PC-3 (cell line): ENCODE measurements around the gene PSKH1. TPM values are rescaled to one million over a fixed set of nuclear protein-coding genes. Genes with fewer than 3 reads are reported as not detected.

Experiments used
- ATAC-seq: fragments of 200-7000 bp; cut with Tn5 transposase; 2 replicates; pipeline ENCODE4 v1.9.1; 2020; ENCODE audit warnings: mild to moderate bottlenecking, moderate library complexity
- BruUV-seq: library from RNA; stranded (reverse); fragments of 400-500 nt; replicated peaks from 2 replicates; lab custom pipeline; 2021; lab: Mats Ljungman, UMichigan
- CTCF ChIA-PET: fragments of 300-600 bp; sonication (Branson Sonifier 250); formaldehyde crosslinking; loops from one replicate; lab custom pipeline; 2022; ENCODE audit warnings: antibody characterized with exemption; lab: Charles Lee
- POLR2A ChIA-PET: fragments of 300-600 bp; sonication (Branson Sonifier 250); formaldehyde crosslinking; loops from one replicate; lab custom pipeline; 2022; ENCODE audit warnings: antibody characterized with exemption; ENCODE audit not compliant: unreplicated experiment; lab: Charles Lee
- DNase-seq: peaks from one replicate; pipeline ENCODE4 v3.0.0-alpha.2; 2015
- H2AFZ ChIP-seq: fragments of 300-600 bp; sonication (generic); 2 replicates; pipeline ENCODE4 v1.6.0; 2016; ENCODE audit warnings: antibody characterized with exemption, low read length
- H3F3A ChIP-seq: fragments of 300-600 bp; sonication (generic); one replicate; pipeline ENCODE4 v1.6.0; 2017; ENCODE audit warnings: antibody characterized with exemption, low read length, control low read depth, mild to moderate bottlenecking; ENCODE audit not compliant: unreplicated experiment
- H3K27ac ChIP-seq: fragments of 300-600 bp; sonication (generic); 2 replicates; pipeline ENCODE4 v1.5.1; 2016; ENCODE audit warnings: mild to moderate bottlenecking, low read length
- H3K27me3 ChIP-seq: fragments of 300-600 bp; sonication (generic); 2 replicates; pipeline ENCODE4 v1.6.1; 2016; ENCODE audit warnings: low read length, mixed read lengths
- H3K36me3 ChIP-seq: fragments of 300-600 bp; sonication (generic); 2 replicates; pipeline ENCODE4 v1.6.1; 2016; ENCODE audit warnings: low read depth, mixed run types, low read length, mixed read lengths
- H3K4me1 ChIP-seq: fragments of 300-600 bp; sonication (generic); 2 replicates; pipeline ENCODE4 v1.5.1; 2016; ENCODE audit warnings: low read length; ENCODE audit not compliant: insufficient read depth
- H3K4me2 ChIP-seq: fragments of 300-600 bp; sonication (generic); 2 replicates; pipeline ENCODE4 v1.6.0; 2016; ENCODE audit warnings: low read length
- H3K4me3 ChIP-seq: fragments of 300-600 bp; sonication (generic); 2 replicates; pipeline ENCODE4 v1.5.1; 2016; ENCODE audit warnings: mild to moderate bottlenecking, low read length, mixed read lengths
- H3K79me2 ChIP-seq: fragments of 300-600 bp; sonication (generic); 2 replicates; pipeline ENCODE4 v1.6.1; 2017; ENCODE audit warnings: low read length, mixed read lengths
- H3K9ac ChIP-seq: fragments of 300-600 bp; sonication (generic); 2 replicates; pipeline ENCODE4 v1.6.0; 2016; ENCODE audit warnings: mild to moderate bottlenecking, low read length
- H3K9me2 ChIP-seq: fragments of 300-600 bp; sonication (generic); replicated peaks from 2 replicates; pipeline ENCODE4 v1.6.1; 2016; ENCODE audit warnings: mixed run types, low read length, mixed read lengths
- H3K9me3 ChIP-seq: fragments of 300-600 bp; sonication (generic); 2 replicates; pipeline ENCODE4 v1.6.1; 2016; ENCODE audit warnings: low read length, mixed read lengths
- H4K20me1 ChIP-seq: fragments of 300-600 bp; sonication (generic); 2 replicates; pipeline ENCODE4 v1.6.1; 2016; ENCODE audit warnings: low read length, mixed read lengths
- EZH2 ChIP-seq: fragments of 300-600 bp; sonication (generic); IDR thresholded peaks from one replicate; pipeline ENCODE4 v1.6.1; 2017; ENCODE audit warnings: antibody characterized with exemption, mild to moderate bottlenecking, low read length; ENCODE audit not compliant: unreplicated experiment
- EZH2phosphoT487 ChIP-seq: fragments of 300-600 bp; sonication (generic); IDR thresholded peaks from 2 replicates; pipeline ENCODE4 v1.6.1; 2018; ENCODE audit warnings: mild to moderate bottlenecking, antibody characterized with exemption, low read length, borderline replicate concordance
- intact Hi-C: fragments of 100-400 bp; cut with micrococcal nuclease; formaldehyde crosslinking; loops from 2 replicates; pipeline ENCODE4 v1.9.0; 2023
- total RNA-seq: library from RNA; depleted of rRNA; stranded (reverse); fragments of >200 nt; gene quantifications from 2 replicates; pipeline ENCODE4 v1.2.3, GENCODE V29; 2014
- TF ChIP-seq, protein P1 (sequence below): fragments of 300-600 bp; sonication (generic); conservative IDR thresholded peaks from 2 replicates; pipeline ENCODE4 v1.5.1; 2017; ENCODE audit warnings: antibody characterized with exemption, low read depth, mild to moderate bottlenecking, low read length

Gene PSKH1
- total RNA-seq, 1 experiment from 2014 or later = 6.6 TPM

GRCh38 chr16:67872631-67873434 is 20.2 kb upstream of the PSKH1 start, which contains the start of gene EDC4:
TSS of gene EDC4 (plus strand) at chr16:67873052. CDS start at chr16:67873262, 210 bp downstream.
- H3K9me3 ChIP-seq = no peaks in the 10 kb centered on the region
- peak; percentile 75 for ATAC-seq
- H3K9me2 ChIP-seq = no peaks in the 10 kb centered on the region
- H3K9ac ChIP-seq = peak within 1 kb of the TSS; percentile 90
- peak within 1 kb of the TSS; percentile 74 for H2AFZ ChIP-seq
- H3K79me2 ChIP-seq = peaks cover 42% of the 10 kb centered on the region
- CTCF ChIA-PET = no interaction called here
- peak within 1 kb of the TSS; percentile 18; the same call in 1 of the 2 replicates for H3K27ac ChIP-seq
- peak within 1 kb of the TSS; percentile 97 for H3K4me3 ChIP-seq
- intact Hi-C loops = no loop called here
- H4K20me1 ChIP-seq = peaks cover 16% of the 10 kb centered on the region
- POLR2A ChIA-PET = interaction anchor here (0.7 kb wide), 1 partner anchor 27 kb away, joined by 4 read pairs; no protein-coding TSS in a partner anchor
- peaks cover 10% of the 10 kb centered on the region; the same call in 1 of the 2 replicates for H3K4me1 ChIP-seq
- H3K36me3 ChIP-seq = peaks cover 13% of the 10 kb centered on the region
- no TSS peak for BruUV-seq
- no peak for TF ChIP-seq EZH2
- TF ChIP-seq, protein P1, sequence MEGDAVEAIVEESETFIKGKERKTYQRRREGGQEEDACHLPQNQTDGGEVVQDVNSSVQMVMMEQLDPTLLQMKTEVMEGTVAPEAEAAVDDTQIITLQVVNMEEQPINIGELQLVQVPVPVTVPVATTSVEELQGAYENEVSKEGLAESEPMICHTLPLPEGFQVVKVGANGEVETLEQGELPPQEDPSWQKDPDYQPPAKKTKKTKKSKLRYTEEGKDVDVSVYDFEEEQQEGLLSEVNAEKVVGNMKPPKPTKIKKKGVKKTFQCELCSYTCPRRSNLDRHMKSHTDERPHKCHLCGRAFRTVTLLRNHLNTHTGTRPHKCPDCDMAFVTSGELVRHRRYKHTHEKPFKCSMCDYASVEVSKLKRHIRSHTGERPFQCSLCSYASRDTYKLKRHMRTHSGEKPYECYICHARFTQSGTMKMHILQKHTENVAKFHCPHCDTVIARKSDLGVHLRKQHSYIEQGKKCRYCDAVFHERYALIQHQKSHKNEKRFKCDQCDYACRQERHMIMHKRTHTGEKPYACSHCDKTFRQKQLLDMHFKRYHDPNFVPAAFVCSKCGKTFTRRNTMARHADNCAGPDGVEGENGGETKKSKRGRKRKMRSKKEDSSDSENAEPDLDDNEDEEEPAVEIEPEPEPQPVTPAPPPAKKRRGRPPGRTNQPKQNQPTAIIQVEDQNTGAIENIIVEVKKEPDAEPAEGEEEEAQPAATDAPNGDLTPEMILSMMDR = no peak
- H3F3A ChIP-seq = no peaks in the 10 kb centered on the region
- no peaks in the 10 kb centered on the region for H3K27me3 ChIP-seq
- DNase-seq = peak; percentile 70
- H3K4me2 ChIP-seq = peak within 1 kb of the TSS; percentile 95

GRCh38 chr16:67873435-67874370 is 19.4 kb upstream of the PSKH1 start:
- TSS peak; percentile 38 for BruUV-seq
- Histone ChIP-seq H3K4me2 (peak overlapping the region; percentile 95), H3K9ac (peak overlapping the region; percentile 90), H3K27me3 (no peaks in the 10 kb centered on the region), H4K20me1 (peaks cover 16% of the 10 kb centered on the region), H3K27ac (peak overlapping the region; percentile 18; the same call in 1 of the 2 replicates), H3K9me2 (no peaks in the 10 kb centered on the region), H3K79me2 (peaks cover 42% of the 10 kb centered on the region), H3K36me3 (peaks cover 11% of the 10 kb centered on the region), H3K4me1 (peaks cover 10% of the 10 kb centered on the region; the same call in 1 of the 2 replicates), H2AFZ (peak overlapping the region; percentile 74), H3F3A (no peaks in the 10 kb centered on the region), H3K9me3 (no peaks in the 10 kb centered on the region), H3K4me3 (peak overlapping the region; percentile 97)
- ChIA-PET POLR2A (interaction anchor here (0.7 kb wide), 1 partner anchor 28 kb away, joined by 4 read pairs; no protein-coding TSS in a partner anchor), CTCF (no interaction called here)
- intact Hi-C loops = no loop called here
- TF ChIP-seq, protein P1 = no peak
- TF ChIP-seq EZH2 (no peak), EZH2phosphoT487 (no peak)
- DNase-seq = no peak
- ATAC-seq = peak; percentile 35
